A673 (cell line): ENCODE results near the gene ROR1. TPM values are rescaled to one million over a fixed set of nuclear protein-coding genes. Genes with fewer than 3 reads are reported as not detected.

Experiments
- BruUV-seq: library from RNA; stranded (reverse); fragments of 400-500 nt; replicated peaks from 2 replicates; lab custom pipeline; 2021; lab: Mats Ljungman, UMichigan
- CTCF ChIA-PET: fragments of 300-600 bp; sonication (Branson Sonifier 250); formaldehyde crosslinking; loops from one replicate; lab custom pipeline; 2022; ENCODE audit warnings: antibody characterized with exemption; lab: Charles Lee
- POLR2A ChIA-PET: fragments of 300-600 bp; sonication (Branson Sonifier 250); formaldehyde crosslinking; loops from one replicate; lab custom pipeline; 2022; ENCODE audit warnings: antibody characterized with exemption; ENCODE audit not compliant: low non-redundant PET; lab: Charles Lee
- DNase-seq: peaks from one replicate; pipeline ENCODE4 v3.0.0-alpha.2; 2015; ENCODE audit warnings: low spot score
- H3K27ac ChIP-seq: fragments of 200-600 bp; sonication (generic); 2 replicates; pipeline ENCODE4 v1.5.1; 2016; ENCODE audit warnings: mixed run types, low read depth, mild to moderate bottlenecking, mixed read lengths, antibody characterized with exemption, low read length; ENCODE audit not compliant: poor library complexity, severe bottlenecking
- H3K27me3 ChIP-seq: fragments of 200-600 bp; sonication (generic); replicated peaks from 2 replicates; pipeline ENCODE4 v1.6.1; 2017; ENCODE audit warnings: mixed run types, low read depth, mild to moderate bottlenecking, mixed read lengths, antibody characterized with exemption, low read length; ENCODE audit not compliant: insufficient read depth, poor library complexity
- H3K36me3 ChIP-seq: fragments of 200-600 bp; sonication (generic); 2 replicates; pipeline ENCODE4 v1.6.1; 2016; ENCODE audit warnings: mixed run types, mild to moderate bottlenecking, mixed read lengths, antibody characterized with exemption, low read length; ENCODE audit not compliant: insufficient read depth, poor library complexity, severe bottlenecking
- H3K4me1 ChIP-seq: fragments of 200-600 bp; sonication (generic); 2 replicates; pipeline ENCODE4 v1.6.1; 2017; ENCODE audit warnings: mixed run types, mild to moderate bottlenecking, mixed read lengths, antibody characterized with exemption, low read length; ENCODE audit not compliant: insufficient read depth, poor library complexity, severe bottlenecking
- H3K4me3 ChIP-seq: fragments of 200-600 bp; sonication (generic); 2 replicates; pipeline ENCODE4 v1.5.1; 2016; ENCODE audit warnings: low read depth, mixed run types, mild to moderate bottlenecking, mixed read lengths, low read length; ENCODE audit not compliant: poor library complexity, severe bottlenecking
- H3K9me3 ChIP-seq: fragments of 200-600 bp; sonication (generic); 2 replicates; pipeline ENCODE4 v1.6.1; 2016; ENCODE audit warnings: mixed run types, low read depth, mild to moderate bottlenecking, mixed read lengths, antibody characterized with exemption, low read length; ENCODE audit not compliant: poor library complexity, severe bottlenecking
- CTCF ChIP-seq: fragments of 300-800, 200-600 bp; sonication (generic); conservative IDR thresholded peaks from 2 replicates; pipeline ENCODE4 v1.5.1; 2017; ENCODE audit warnings: low read depth, mild to moderate bottlenecking, antibody characterized with exemption, low read length, moderate library complexity, mixed read lengths
- EZH2 ChIP-seq: fragments of 200-600 bp; sonication (generic); IDR thresholded peaks from 2 replicates; pipeline ENCODE4 v1.6.1; 2017; ENCODE audit warnings: borderline replicate concordance, low read depth, mild to moderate bottlenecking, mixed read lengths, antibody characterized with exemption, low read length; ENCODE audit not compliant: poor library complexity, severe bottlenecking
- intact Hi-C: fragments of 100-400 bp; cut with micrococcal nuclease; formaldehyde crosslinking; loops from one replicate; pipeline ENCODE4 v1.10.0; 2022; ENCODE audit not compliant: unreplicated experiment
- total RNA-seq: library from RNA; stranded (reverse); gene quantifications from 2 replicates; pipeline ENCODE4 v1.2.3, GENCODE V29; 2021

The ROR1 gene
- total RNA-seq, 1 experiment from 2014 or later = 7.4 TPM

DNA sequence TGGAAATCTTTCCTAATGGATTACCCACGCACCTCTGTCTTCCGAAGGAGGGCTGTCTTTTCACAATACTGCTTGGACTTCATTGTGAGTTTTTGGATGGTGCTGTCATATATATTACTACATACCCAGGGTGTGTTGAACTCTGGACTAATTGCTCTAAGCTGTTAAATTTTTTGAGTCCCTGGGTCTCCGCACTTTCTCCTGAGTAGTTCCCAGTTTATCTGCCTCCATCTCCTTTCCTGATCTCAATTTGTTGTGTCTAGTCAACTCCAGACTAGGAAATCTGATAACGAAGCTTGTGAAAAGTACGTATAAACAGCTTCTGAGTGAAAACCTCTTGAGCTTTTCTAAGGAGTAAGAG is 211.1 kb downstream of the ROR1 start:
- TF ChIP-seq EZH2 (no peak), CTCF (no peak)
- no TSS peak for BruUV-seq
- Histone ChIP-seq H3K9me3 (no peaks in the 10 kb centered on the region), H3K4me1 (no peaks in the 10 kb centered on the region), H3K27me3 (no peaks in the 10 kb centered on the region), H3K27ac (no peak overlapping the region), H3K4me3 (no peak overlapping the region), H3K36me3 (no peaks in the 10 kb centered on the region)
- intact Hi-C loops = no loop called here
- POLR2A ChIA-PET = no interaction called here
- DNase-seq = no peak
- CTCF ChIA-PET = no interaction called here

DNA sequence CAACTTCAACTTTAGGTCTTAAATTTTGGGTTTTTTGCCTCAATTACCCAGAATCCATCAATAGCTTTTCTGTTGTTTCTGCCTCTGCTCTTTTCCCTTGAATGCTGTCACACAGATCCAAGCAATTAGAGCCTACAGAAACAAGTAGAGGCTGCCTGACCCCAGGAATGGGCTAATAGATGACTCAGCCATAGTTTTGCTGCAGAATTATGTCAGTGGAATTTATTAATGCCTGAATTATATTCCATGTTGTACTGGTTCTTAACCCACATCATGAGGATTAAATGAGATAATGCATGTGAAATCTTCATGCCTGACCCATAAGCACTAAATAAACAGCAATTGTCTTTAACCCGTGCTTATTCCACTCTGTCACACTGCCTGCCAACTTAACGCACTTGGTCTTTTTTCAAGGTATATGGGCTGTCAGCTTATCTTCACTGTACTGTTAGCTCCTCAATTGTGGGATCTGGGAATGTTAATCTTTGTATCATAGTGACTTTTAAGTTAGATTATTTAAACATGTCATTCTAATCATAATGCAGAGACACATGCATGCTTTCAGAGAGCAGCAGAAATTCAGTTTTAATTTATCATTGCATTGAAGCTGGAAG is 213.3 kb downstream of the ROR1 start:
- Histone ChIP-seq H3K9me3 (no peaks in the 10 kb centered on the region), H3K4me3 (no peak overlapping the region), H3K27ac (no peak overlapping the region), H3K4me1 (no peaks in the 10 kb centered on the region), H3K27me3 (no peaks in the 10 kb centered on the region), H3K36me3 (no peaks in the 10 kb centered on the region)
- CTCF ChIA-PET = interaction anchor here (0.6 kb wide), 1 partner anchor 58 kb away, joined by 3 read pairs; no protein-coding TSS in a partner anchor
- DNase-seq = no peak
- no peak for TF ChIP-seq EZH2
- no peak for TF ChIP-seq CTCF
- POLR2A ChIA-PET = no interaction called here
- no TSS peak for BruUV-seq
- intact Hi-C loops = no loop called here

GRCh38 chr1:63987628-63988024 is 213.8 kb downstream of the ROR1 start:
- Histone ChIP-seq H3K27me3 (no peaks in the 10 kb centered on the region), H3K27ac (no peak overlapping the region), H3K36me3 (no peaks in the 10 kb centered on the region), H3K4me1 (no peaks in the 10 kb centered on the region), H3K9me3 (no peaks in the 10 kb centered on the region), H3K4me3 (no peak overlapping the region)
- TF ChIP-seq CTCF (no peak), EZH2 (no peak)
- DNase-seq = no peak
- POLR2A ChIA-PET = no interaction called here
- CTCF ChIA-PET = interaction anchor here (0.6 kb wide), 1 partner anchor 59 kb away, joined by 3 read pairs; no protein-coding TSS in a partner anchor
- intact Hi-C loops = no loop called here
- no TSS peak for BruUV-seq
